Mononuclear cell (primary cell): ENCODE data around the gene ALDH1A2. TPM values are rescaled to one million over a fixed set of nuclear protein-coding genes. Genes with fewer than 3 reads are reported as not detected.
"Not testable (repeated sequence)": the region's sequence is repeated elsewhere in the genome, so short reads cannot be mapped to it uniquely, and the experiment has no call there.

Experiments
- H3K27me3 ChIP-seq: 2 replicates; pipeline ENCODE4 v1.6.0; 2011; ENCODE audit warnings: low read length, control low read depth; ENCODE audit not compliant: insufficient read depth
- H3K4me1 ChIP-seq: 2 replicates; pipeline ENCODE4 v1.5.1; 2011; ENCODE audit warnings: mild to moderate bottlenecking, low read length, control low read depth; ENCODE audit not compliant: insufficient read depth
- H3K4me3 ChIP-seq: 2 replicates; pipeline ENCODE4 v1.5.1; 2011; ENCODE audit warnings: mild to moderate bottlenecking, low read length, moderate library complexity
- H3K9me3 ChIP-seq: 2 replicates; pipeline ENCODE4 v1.5.1; 2011; ENCODE audit warnings: low read depth, mild to moderate bottlenecking, control low read depth, low read length
- total RNA-seq: library from RNA; depleted of rRNA; stranded (reverse); fragments of >200 nt; gene quantifications from one replicate; pipeline ENCODE4 v1.2.3, GENCODE V29; 2012

The ALDH1A2 gene
- total RNA-seq, 1 donor, result 2.0 TPM

GRCh38 chr15:58081456-58081855 lies 15.9 kb upstream of the ALDH1A2 start:
- H3K4me1 ChIP-seq, result no peaks in the 10 kb centered on the region
- H3K9me3 ChIP-seq, result no peaks in the 10 kb centered on the region
- peaks cover 2% of the 10 kb centered on the region for H3K27me3 ChIP-seq
- H3K4me3 ChIP-seq, result no peak overlapping the region

- not testable (repeated sequence) for H3K27me3 ChIP-seq, H3K4me1 ChIP-seq, H3K4me3 ChIP-seq, H3K9me3 ChIP-seq
Measured at GRCh38 chr15:58080959-58081358, 15.4 kb upstream of the ALDH1A2 start.

- H3K27me3 ChIP-seq, result peaks cover 2% of the 10 kb centered on the region
- H3K4me3 ChIP-seq, result no peak overlapping the region
- no peaks in the 10 kb centered on the region for H3K4me1 ChIP-seq
- no peaks in the 10 kb centered on the region for H3K9me3 ChIP-seq
Measured at GRCh38 chr15:58080398-58080797, 14.9 kb upstream of the ALDH1A2 start.

GRCh38 chr15:58078591-58078990 lies 13.1 kb upstream of the ALDH1A2 start:
- H3K4me3 ChIP-seq, result no peak overlapping the region
- H3K4me1 ChIP-seq, result no peaks in the 10 kb centered on the region
- H3K27me3 ChIP-seq, result peaks cover 14% of the 10 kb centered on the region
- H3K9me3 ChIP-seq, result no peaks in the 10 kb centered on the region

- H3K9me3 ChIP-seq, result no peaks in the 10 kb centered on the region
- H3K4me3 ChIP-seq, result no peak overlapping the region
- peaks cover 25% of the 10 kb centered on the region for H3K27me3 ChIP-seq
- no peaks in the 10 kb centered on the region for H3K4me1 ChIP-seq
Measured at GRCh38 chr15:58077427-58077826, 11.9 kb upstream of the ALDH1A2 start.

GRCh38 chr15:58074452-58074851 lies 8.9 kb upstream of the ALDH1A2 start:
- H3K4me1 ChIP-seq, result no peaks in the 10 kb centered on the region
- no peaks in the 10 kb centered on the region for H3K9me3 ChIP-seq
- H3K27me3 ChIP-seq, result peaks cover 33% of the 10 kb centered on the region
- H3K4me3 ChIP-seq, result no peak overlapping the region

GRCh38 chr15:58070801-58071418 lies 5.4 kb upstream of the ALDH1A2 start:
- Histone ChIP-seq H3K4me3 (no peak overlapping the region), H3K9me3 (no peaks in the 10 kb centered on the region), H3K4me1 (peaks cover 8% of the 10 kb centered on the region), H3K27me3 (peaks cover 65% of the 10 kb centered on the region)

- H3K9me3 ChIP-seq, result no peaks in the 10 kb centered on the region
- peaks cover 74% of the 10 kb centered on the region for H3K27me3 ChIP-seq
- H3K4me3 ChIP-seq, result no peak overlapping the region
- H3K4me1 ChIP-seq, result peaks cover 18% of the 10 kb centered on the region
Measured at GRCh38 chr15:58069008-58069407, 3.5 kb upstream of the ALDH1A2 start.

- Histone ChIP-seq H3K9me3 (no peaks in the 10 kb centered on the region), H3K4me1 (peaks cover 18% of the 10 kb centered on the region), H3K27me3 (peaks cover 84% of the 10 kb centered on the region), H3K4me3 (peak overlapping the region; percentile 23)
Measured at GRCh38 chr15:58066042-58066867, 744 bp upstream of the ALDH1A2 start.

- peaks cover 93% of the 10 kb centered on the region for H3K27me3 ChIP-seq
- H3K4me3 ChIP-seq, result no peak overlapping the region
- H3K9me3 ChIP-seq, result no peaks in the 10 kb centered on the region
- peaks cover 18% of the 10 kb centered on the region for H3K4me1 ChIP-seq
Measured at GRCh38 chr15:58064980-58065444, 499 bp downstream of the ALDH1A2 start.

GRCh38 chr15:58064082-58064979 lies 1.2 kb downstream of the ALDH1A2 start:
- Histone ChIP-seq H3K4me3 (no peak overlapping the region), H3K9me3 (no peaks in the 10 kb centered on the region), H3K27me3 (peaks cover 95% of the 10 kb centered on the region), H3K4me1 (peaks cover 18% of the 10 kb centered on the region)

- H3K27me3 ChIP-seq, result peaks cover 99% of the 10 kb centered on the region
- H3K4me3 ChIP-seq, result no peak overlapping the region
- H3K4me1 ChIP-seq, result peaks cover 18% of the 10 kb centered on the region
- no peaks in the 10 kb centered on the region for H3K9me3 ChIP-seq
Measured at GRCh38 chr15:58063614-58064013, 1.9 kb downstream of the ALDH1A2 start.

- Histone ChIP-seq H3K4me1 (peaks cover 18% of the 10 kb centered on the region), H3K9me3 (no peaks in the 10 kb centered on the region), H3K27me3 (peaks cover 97% of the 10 kb centered on the region), H3K4me3 (no peak overlapping the region)
Measured at GRCh38 chr15:58062983-58063382, 2.5 kb downstream of the ALDH1A2 start.

GRCh38 chr15:58062175-58062574 lies 3.3 kb downstream of the ALDH1A2 start:
- Histone ChIP-seq H3K4me1 (peaks cover 18% of the 10 kb centered on the region), H3K9me3 (no peaks in the 10 kb centered on the region), H3K4me3 (no peak overlapping the region), H3K27me3 (peaks cover 94% of the 10 kb centered on the region)

- no peak overlapping the region for H3K4me3 ChIP-seq
- H3K9me3 ChIP-seq, result no peaks in the 10 kb centered on the region
- peaks cover 90% of the 10 kb centered on the region for H3K27me3 ChIP-seq
- H3K4me1 ChIP-seq, result peaks cover 6% of the 10 kb centered on the region
Measured at GRCh38 chr15:58060575-58060974, 4.9 kb downstream of the ALDH1A2 start.
